A549 (cell line): Measurements from ENCODE around the gene MAMDC4. TPM values are rescaled to one million over a fixed set of nuclear protein-coding genes. Genes with fewer than 3 reads are reported as not detected.

Source experiments
- ATAC-seq, 2 experiments: fragments of 200-7000 bp in 1 of 2; fragments of >200 bp in 1 of 2; cut with Nextera tagmentation in 1 of 2; cut with Tn5 transposase in 1 of 2; 3 replicates each; pipeline versions ENCODE4 v1.8.0 to v1.9.1; 2018 to 2020; ENCODE audit warnings: mild to moderate bottlenecking in 1 of 2, moderate library complexity in 1 of 2
- CTCF ChIA-PET: fragments of 300-600 bp; sonication (Branson Sonifier 250); formaldehyde crosslinking; extraction: SDS; loops from one replicate; lab custom pipeline; 2021; ENCODE audit warnings: antibody characterized with exemption, inconsistent platforms; lab: Yijun Ruan, JAX
- POLR2A ChIA-PET: fragments of 350-600 bp; formaldehyde crosslinking; extraction: SDS; loops from one replicate; lab custom pipeline; 2021; ENCODE audit warnings: antibody characterized with exemption, inconsistent platforms; lab: Yijun Ruan, JAX
- DNase-seq, 2 experiments: peaks; one replicate each; pipeline versions ENCODE4 v3.0.0 to v3.0.0-alpha.2; 2011 to 2016; ENCODE audit warnings: low read depth in 1 of 2, low spot score in 1 of 2
- FAIRE-seq: peaks from 2 replicates; lab custom pipeline; 2011; peaks lifted over from hg19 to GRCh38; lab: Jason Lieb, UNC
- H3K27ac ChIP-seq, 2 experiments: fragments of >200 bp; sonication (Bioruptor Twin); formaldehyde crosslinking; 3 replicates each; pipeline ENCODE4 v1.5.1; 2016 to 2017
- H3K4me1 ChIP-seq: fragments of >200 bp; sonication (Bioruptor Twin); formaldehyde crosslinking; 3 replicates; pipeline ENCODE4 v1.6.1; 2016
- H3K4me2 ChIP-seq: fragments of >200 bp; sonication (Bioruptor Twin); formaldehyde crosslinking; 3 replicates; pipeline ENCODE4 v1.6.1; 2016
- H3K4me3 ChIP-seq: fragments of >200 bp; sonication (Bioruptor Twin); formaldehyde crosslinking; 3 replicates; pipeline ENCODE4 v1.5.1; 2016
- H3K9me3 ChIP-seq: fragments of >200 bp; sonication (Bioruptor Twin); formaldehyde crosslinking; 3 replicates; pipeline ENCODE4 v1.6.1; 2016
- ATOH8 ChIP-seq: fragments of 250-450 bp; sonication (Bioruptor Pico); IDR thresholded peaks from 2 replicates; pipeline ENCODE4 v1.5.0; 2020; ENCODE audit warnings: low read depth, mild to moderate bottlenecking, moderate library complexity
- BCL3 ChIP-seq: fragments of >200 bp; sonication (Bioruptor Twin); formaldehyde crosslinking; IDR thresholded peaks from 3 replicates; pipeline ENCODE4 v1.6.1; 2016
- BHLHE40 ChIP-seq: IDR thresholded peaks from 2 replicates; pipeline ENCODE4 v1.6.1; 2012; ENCODE audit warnings: low read depth, low read length, inconsistent platforms
- EHMT2 ChIP-seq: fragments of 200-600 bp; sonication (generic); IDR thresholded peaks from 2 replicates; pipeline ENCODE4 v1.6.1; 2016; ENCODE audit warnings: antibody characterized with exemption, low read depth, mild to moderate bottlenecking, moderate library complexity
- ELK1 ChIP-seq: fragments of 150-350 bp; IDR thresholded peaks from 2 replicates; pipeline ENCODE4 v1.6.1; 2014; ENCODE audit warnings: low read depth, mild to moderate bottlenecking, low read length
- FOSL2 ChIP-seq, 2 experiments: fragments of 450-650 bp in 1 of 2; fragments of >200 bp in 1 of 2; sonication (Bioruptor Twin) in 1 of 2; formaldehyde crosslinking; IDR thresholded peaks; 2 replicates each; pipeline versions ENCODE4 v1.5.0 to v1.6.1; 2016 to 2020; ENCODE audit warnings: mild to moderate bottlenecking in 1 of 2, moderate library complexity in 1 of 2
- GATA3 ChIP-seq: IDR thresholded peaks from 2 replicates; pipeline ENCODE4 v1.6.1; 2012; ENCODE audit warnings: borderline replicate concordance
- HES2 ChIP-seq: fragments of >200 bp; sonication (Bioruptor Twin); formaldehyde crosslinking; IDR thresholded peaks from 2 replicates; pipeline ENCODE4 v1.6.1; 2016
- HOXA7 ChIP-seq: fragments of 250-450 bp; sonication (Bioruptor Pico); IDR thresholded peaks from 2 replicates; pipeline ENCODE4 v1.5.0; 2020; ENCODE audit warnings: mild to moderate bottlenecking, moderate library complexity
- HOXB5 ChIP-seq: fragments of 250-450 bp; sonication (Bioruptor Pico); IDR thresholded peaks from 2 replicates; pipeline ENCODE4 v1.5.0; 2020; ENCODE audit warnings: mild to moderate bottlenecking, moderate library complexity
- PBX3 ChIP-seq: IDR thresholded peaks from 2 replicates; pipeline ENCODE4 v1.6.1; 2012
- PHF8 ChIP-seq: fragments of 200-600 bp; sonication (generic); IDR thresholded peaks from 2 replicates; pipeline ENCODE4 v1.6.1; 2016; ENCODE audit warnings: low read depth, mild to moderate bottlenecking, antibody characterized with exemption, moderate library complexity, borderline replicate concordance
- RARB ChIP-seq: fragments of 250-450 bp; sonication (Bioruptor Pico); IDR thresholded peaks from 2 replicates; pipeline ENCODE4 v1.8.0; 2021; ENCODE audit warnings: mild to moderate bottlenecking, moderate library complexity
- RCOR1 ChIP-seq: fragments of 150-350 bp; IDR thresholded peaks from 2 replicates; pipeline ENCODE4 v1.6.1; 2014; ENCODE audit warnings: antibody characterized with exemption, low read length, low read depth
- SREBF2 ChIP-seq: fragments of 450-650 bp; IDR thresholded peaks from 2 replicates; pipeline ENCODE4 v1.6.1; 2014; ENCODE audit warnings: mild to moderate bottlenecking, moderate library complexity
- TFCP2L1 ChIP-seq: fragments of 250-450 bp; sonication (Bioruptor Pico); IDR thresholded peaks from 2 replicates; pipeline ENCODE4 v1.5.0; 2021; ENCODE audit warnings: mild to moderate bottlenecking
- ZC3H11A ChIP-seq: fragments of 450-650 bp; IDR thresholded peaks from 2 replicates; pipeline ENCODE4 v1.6.1; 2014; ENCODE audit warnings: antibody characterized with exemption, mild to moderate bottlenecking
- ZFP36 ChIP-seq: fragments of 450-650 bp; IDR thresholded peaks from 2 replicates; pipeline ENCODE4 v1.6.1; 2014; ENCODE audit warnings: borderline replicate concordance; ENCODE audit not compliant: partially characterized antibody
- ZNF302 ChIP-seq: fragments of 250-450 bp; sonication (Bioruptor Pico); IDR thresholded peaks from 2 replicates; pipeline ENCODE4 v1.9.0; 2021; ENCODE audit warnings: inconsistent platforms, mild to moderate bottlenecking, moderate library complexity
- WGBS: methylation state at CpG from one replicate; pipeline ENCODE4 v1.1.6; 2017; ENCODE audit errors: missing lambda C conversion rate; 5-methylcytosine and 5-hydroxymethylcytosine counted together
- polyA plus RNA-seq, 4 experiments: library from polyadenylated mRNA; depleted of rRNA in 3 of 4; stranded (reverse); fragments of >200 nt; fragmentation: RNase III in 1 of 4; extraction: RNeasy Plus Mini Kit Qiagen cat#74134 plus additional on column Dnase treatment in 1 of 4; gene quantifications; 2 replicates in 3 of 4; 3 replicates in 1 of 4; pipeline ENCODE4 v1.2.3, GENCODE V29; 2011 to 2017

Gene MAMDC4
- polyA plus RNA-seq, 2 of the 4 experiments (the other 2 are of a cell fraction) = 1.3 to 7.3 TPM

- no peak for TF ChIP-seq HOXA7 (CRISPR knock-in tag)
- TF ChIP-seq ZNF302 (CRISPR knock-in tag) = no peak
- 0 out of 2 replicates have a peak, but pooled peaks have one; percentile 24 for TF ChIP-seq GATA3
- TF ChIP-seq HES2 = no peak
- no peak for TF ChIP-seq SREBF2
- no peak for TF ChIP-seq BHLHE40
- 0 out of 2 replicates have a peak, but pooled peaks have one; percentile 41 for TF ChIP-seq TFCP2L1 (CRISPR knock-in tag)
- TF ChIP-seq HOXB5 (CRISPR knock-in tag) = no peak
- no peak for TF ChIP-seq ATOH8 (CRISPR knock-in tag)
- no peak for TF ChIP-seq ZC3H11A
- no peak for TF ChIP-seq ZFP36
- TF ChIP-seq PBX3 = peak; percentile 84
- TF ChIP-seq PHF8 = no peak
- no peak for TF ChIP-seq FOSL2 (IDR thresholded peaks at IDR 0.05)
- no peak for TF ChIP-seq FOSL2 (CRISPR knock-in tag; IDR thresholded peaks at IDR 0.05)
- TF ChIP-seq RARB (CRISPR knock-in tag) = no peak
These were observed 2.8 kb upstream of the MAMDC4 start, which contains the start of gene PHPT1 (continued) for GRCh38 chr9:136849038-136849959.

- 39% methylated on average over 30 of the region's 43 CpGs for WGBS
- CTCF ChIA-PET = interaction anchor here (0.6 to 1.3 kb wide), 4 partner anchors 31 to 736 kb away, joined by 3 to 5 read pairs (median 4); no protein-coding TSS in a partner anchor
- Histone ChIP-seq H3K27ac (peak overlapping the region; percentile 96 to 97), H3K4me2 (peak overlapping the region; percentile 86), H3K4me3 (peak overlapping the region; percentile 87), H3K9me3 (no peaks in the 10 kb centered on the region), H3K4me1 (peaks cover 31% of the 10 kb centered on the region)
- 0 out of 6 replicates have a peak, but pooled peaks of 1 of the 2 experiments have one; percentile 0 for ATAC-seq
- POLR2A ChIA-PET = interaction anchor here (0.7 to 1.0 kb wide), 2 partner anchors 10 to 34 kb away, joined by 3 to 4 read pairs; no protein-coding TSS in a partner anchor
- no peak for TF ChIP-seq PHF8
- no peak for TF ChIP-seq EHMT2
- no peak for TF ChIP-seq ELK1
- 0 out of 3 replicates have a peak, but pooled peaks have one; percentile 11 for TF ChIP-seq BCL3
- TF ChIP-seq PBX3 = peak; percentile 42; the same call in 1 of the 2 replicates
- TF ChIP-seq RCOR1 = no peak
- FAIRE-seq = no peak
- no peak for DNase-seq
These were observed 1.9 kb upstream of the MAMDC4 start for GRCh38 chr9:136849960-136850865.
